NB4 (cell line): ENCODE measurements around the gene BMPER.

Source experiments
- CTCF ChIP-seq: IDR thresholded peaks from one replicate; pipeline ENCODE4 v1.5.1; 2012; ENCODE audit warnings: low read depth, low read length
- MYC ChIP-seq: IDR thresholded peaks from 2 replicates; pipeline ENCODE4 v1.6.1; 2011; ENCODE audit warnings: low read depth, low read length
- POLR2A ChIP-seq: IDR thresholded peaks from 2 replicates; pipeline ENCODE4 v1.6.1; 2011; ENCODE audit warnings: mild to moderate bottlenecking; ENCODE audit not compliant: insufficient read length; ENCODE audit errors: extremely low read depth

DNA sequence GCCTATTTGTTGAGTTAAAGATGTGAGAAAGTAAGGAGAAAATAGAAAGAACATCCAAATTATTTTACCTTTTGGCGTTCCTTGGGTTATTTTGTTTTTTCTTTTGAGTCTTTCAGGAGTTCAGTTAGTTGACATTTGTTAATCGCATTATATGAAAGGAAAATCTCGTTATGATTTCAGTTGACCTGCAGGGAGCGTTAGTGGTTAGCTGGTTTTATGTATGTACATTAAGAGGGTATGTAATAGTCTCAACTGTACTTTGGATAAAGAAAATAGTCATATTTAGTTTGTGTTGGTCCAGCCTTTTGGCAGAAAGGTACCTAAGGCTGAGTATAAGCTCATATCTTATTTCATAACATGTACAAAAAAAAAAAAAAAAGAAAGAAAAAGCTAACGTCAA, 4.0 kb downstream of the BMPER start:
- TF ChIP-seq POLR2A: no peak
- TF ChIP-seq MYC: no peak
- TF ChIP-seq CTCF: no peak
